Fibroblast of villous mesenchyme (primary cell): ENCODE results near the gene RAPGEF5. TPM values are rescaled to one million over a fixed set of nuclear protein-coding genes. Genes with fewer than 3 reads are reported as not detected.

ENCODE experiments used
- DNase-seq: peaks from one replicate; pipeline ENCODE4 v3.0.0-alpha.2; 2010; ENCODE audit warnings: low read depth
- H3K4me3 ChIP-seq: 2 replicates; pipeline ENCODE4 v1.5.1; 2011; ENCODE audit warnings: low read depth, mild to moderate bottlenecking, low read length
- total RNA-seq: library from RNA; depleted of rRNA; stranded (reverse); fragments of >200 nt; gene quantifications from 2 replicates; pipeline ENCODE4 v1.2.3, GENCODE V29; 2012
- TF ChIP-seq, protein P1 (sequence below): IDR thresholded peaks from 2 replicates; pipeline ENCODE4 v1.5.1; 2012; ENCODE audit warnings: low read depth, mild to moderate bottlenecking, low read length; ENCODE audit not compliant: insufficient read depth

The RAPGEF5 gene
- total RNA-seq, 1 donor, result 0.86 TPM

DNA sequence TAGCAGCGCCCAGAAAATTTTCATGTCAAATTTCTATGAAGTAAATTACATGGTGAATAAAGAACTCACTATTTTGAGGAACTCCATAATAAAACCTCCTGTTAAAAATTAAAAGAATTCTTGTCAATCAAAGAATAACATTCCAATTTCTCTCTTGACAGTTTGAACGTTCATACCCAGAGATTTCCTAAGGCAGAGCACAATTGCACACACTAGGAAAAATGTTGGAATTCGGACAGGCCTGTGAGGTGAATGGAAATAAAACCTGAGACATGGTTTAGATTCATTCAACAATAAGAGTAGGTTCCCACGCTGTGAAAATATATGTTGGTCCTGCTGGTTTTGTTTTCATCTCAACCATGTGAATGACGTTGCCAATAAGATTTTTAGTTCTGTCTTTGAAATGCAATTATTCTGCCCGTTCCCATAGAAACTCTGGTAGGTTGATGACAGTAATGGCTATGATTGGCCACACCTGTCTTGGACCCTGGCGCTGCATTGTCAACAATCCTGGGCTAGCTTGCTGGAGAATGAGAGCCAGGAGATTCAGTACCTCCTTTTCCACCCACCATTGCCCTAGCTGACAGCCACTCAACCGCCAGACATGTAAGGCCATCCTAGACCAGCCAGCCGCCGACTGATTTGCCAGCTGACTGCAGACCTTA is 43.3 kb upstream of the RAPGEF5 start:
- DNase-seq, result no peak
- TF ChIP-seq, protein P1, sequence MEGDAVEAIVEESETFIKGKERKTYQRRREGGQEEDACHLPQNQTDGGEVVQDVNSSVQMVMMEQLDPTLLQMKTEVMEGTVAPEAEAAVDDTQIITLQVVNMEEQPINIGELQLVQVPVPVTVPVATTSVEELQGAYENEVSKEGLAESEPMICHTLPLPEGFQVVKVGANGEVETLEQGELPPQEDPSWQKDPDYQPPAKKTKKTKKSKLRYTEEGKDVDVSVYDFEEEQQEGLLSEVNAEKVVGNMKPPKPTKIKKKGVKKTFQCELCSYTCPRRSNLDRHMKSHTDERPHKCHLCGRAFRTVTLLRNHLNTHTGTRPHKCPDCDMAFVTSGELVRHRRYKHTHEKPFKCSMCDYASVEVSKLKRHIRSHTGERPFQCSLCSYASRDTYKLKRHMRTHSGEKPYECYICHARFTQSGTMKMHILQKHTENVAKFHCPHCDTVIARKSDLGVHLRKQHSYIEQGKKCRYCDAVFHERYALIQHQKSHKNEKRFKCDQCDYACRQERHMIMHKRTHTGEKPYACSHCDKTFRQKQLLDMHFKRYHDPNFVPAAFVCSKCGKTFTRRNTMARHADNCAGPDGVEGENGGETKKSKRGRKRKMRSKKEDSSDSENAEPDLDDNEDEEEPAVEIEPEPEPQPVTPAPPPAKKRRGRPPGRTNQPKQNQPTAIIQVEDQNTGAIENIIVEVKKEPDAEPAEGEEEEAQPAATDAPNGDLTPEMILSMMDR, result no peak
- no peak overlapping the region for H3K4me3 ChIP-seq

DNA sequence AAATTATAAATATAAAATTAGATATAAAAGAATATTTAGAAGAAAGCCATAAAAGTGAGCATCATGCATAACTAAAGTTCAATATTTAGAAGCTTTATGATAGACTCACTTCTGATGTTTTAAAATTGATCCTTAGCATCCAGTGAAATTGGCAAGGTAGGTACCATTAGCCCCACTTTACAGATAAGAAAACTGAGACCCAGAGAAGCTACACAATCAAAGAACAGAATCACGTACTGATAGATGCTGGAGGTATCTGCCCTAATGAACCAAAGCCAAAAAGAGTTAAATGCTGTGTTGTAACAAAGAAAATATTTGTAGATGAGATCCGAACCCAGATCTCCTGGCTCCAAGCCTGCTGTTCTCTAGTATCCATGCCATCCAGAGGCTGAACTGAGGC is 42.6 kb upstream of the RAPGEF5 start:
- H3K4me3 ChIP-seq, result no peak overlapping the region
- TF ChIP-seq, protein P1, result no peak
- DNase-seq, result no peak

- H3K4me3 ChIP-seq, result no peak overlapping the region
- TF ChIP-seq, protein P1, result no peak
- no peak for DNase-seq
Observed at GRCh38 chr7:22399091-22399490, 42.1 kb upstream of the RAPGEF5 start.

DNA sequence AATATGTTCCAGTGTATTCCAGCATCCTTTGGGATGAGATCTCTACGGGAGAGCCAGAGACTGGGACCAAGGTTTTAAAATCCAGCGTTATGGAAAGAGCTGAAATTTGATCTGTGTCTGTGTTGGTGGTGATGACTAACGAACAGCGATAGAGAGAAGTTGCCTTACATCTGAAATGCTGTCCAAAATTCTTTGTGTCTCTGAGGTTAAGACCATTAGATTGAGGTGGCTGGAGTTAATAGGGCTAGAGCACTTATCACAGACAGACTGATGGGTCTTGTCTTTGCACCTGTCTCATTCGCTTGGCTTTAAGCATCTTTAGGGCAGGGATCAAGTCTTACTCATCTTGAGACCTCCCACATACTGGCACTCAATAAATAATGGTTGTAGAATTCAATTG is 41.0 kb upstream of the RAPGEF5 start:
- no peak for DNase-seq
- TF ChIP-seq, protein P1, result no peak
- H3K4me3 ChIP-seq, result no peak overlapping the region

GRCh38 chr7:22395222-22395621 is 38.3 kb upstream of the RAPGEF5 start:
- TF ChIP-seq, protein P1, result no peak
- H3K4me3 ChIP-seq, result no peak overlapping the region
- DNase-seq, result no peak

DNA sequence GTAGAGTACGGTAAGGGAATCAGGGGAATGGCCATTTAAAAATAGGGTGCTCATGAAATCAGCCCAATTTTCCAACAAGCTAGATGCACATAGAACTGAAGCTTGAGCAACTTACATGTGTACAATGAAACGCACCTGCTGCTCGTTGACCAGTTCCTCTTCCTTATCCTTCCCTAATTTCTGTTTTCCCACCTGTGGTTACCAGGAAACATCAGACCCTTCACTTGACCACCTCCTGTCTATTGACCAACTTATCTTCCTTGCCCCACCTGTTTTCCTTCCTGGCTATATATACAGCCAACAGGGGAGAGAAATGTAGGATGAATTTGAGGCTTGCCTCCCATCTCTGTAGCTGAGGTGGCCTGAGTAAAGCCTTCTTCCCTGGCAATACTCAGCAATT is 37.8 kb upstream of the RAPGEF5 start:
- no peak for DNase-seq
- no peak overlapping the region for H3K4me3 ChIP-seq
- TF ChIP-seq, protein P1, result no peak
